Osteoblast (primary cell): Measurements from ENCODE around the gene CIART. TPM values are rescaled to one million over a fixed set of nuclear protein-coding genes. Genes with fewer than 3 reads are reported as not detected.

Experiments used
- DNase-seq: peaks from one replicate; pipeline ENCODE4 v3.0.0; 2011; ENCODE audit warnings: low spot score, mixed read lengths; ENCODE audit not compliant: insufficient read length; ENCODE audit errors: missing footprints
- H2AFZ ChIP-seq: 2 replicates; pipeline ENCODE4 v1.6.0; 2011; ENCODE audit warnings: mild to moderate bottlenecking, low read length
- H3K27ac ChIP-seq: 2 replicates; pipeline ENCODE4 v1.5.1; 2011; ENCODE audit warnings: mild to moderate bottlenecking, low read depth, low read length, moderate library complexity
- H3K27me3 ChIP-seq: 2 replicates; pipeline ENCODE4 v1.6.0; 2012; ENCODE audit warnings: mild to moderate bottlenecking, control low read depth, inconsistent platforms, low read length, moderate library complexity; ENCODE audit not compliant: insufficient read depth
- H3K36me3 ChIP-seq: 2 replicates; pipeline ENCODE4 v1.5.1; 2011; ENCODE audit warnings: mild to moderate bottlenecking, low read length, control low read depth, moderate library complexity; ENCODE audit not compliant: insufficient read depth
- H3K4me1 ChIP-seq: 2 replicates; pipeline ENCODE4 v1.5.1; 2011; ENCODE audit warnings: mild to moderate bottlenecking, low read length, control low read depth, moderate library complexity; ENCODE audit not compliant: insufficient read depth
- H3K4me2 ChIP-seq: 2 replicates; pipeline ENCODE4 v1.6.0; 2011; ENCODE audit warnings: mild to moderate bottlenecking, low read length; ENCODE audit not compliant: insufficient read depth
- H3K4me3 ChIP-seq: fragments of 200-600 bp; sonication (generic); 3 replicates; pipeline ENCODE4 v1.5.1; 2012; ENCODE audit warnings: mild to moderate bottlenecking, low read length, inconsistent platforms; ENCODE audit not compliant: insufficient read depth
- H3K79me2 ChIP-seq: 2 replicates; pipeline ENCODE4 v1.6.0; 2012; ENCODE audit warnings: mild to moderate bottlenecking, low read length, control low read depth, inconsistent platforms; ENCODE audit not compliant: insufficient read depth
- H3K9me3 ChIP-seq: 2 replicates; pipeline ENCODE4 v1.5.1; 2011; ENCODE audit warnings: low read depth, low read length, control low read depth
- H4K20me1 ChIP-seq: 2 replicates; pipeline ENCODE4 v1.6.0; 2012; ENCODE audit warnings: mild to moderate bottlenecking, low read length, control low read depth; ENCODE audit not compliant: insufficient read depth
- CTCF ChIP-seq: IDR thresholded peaks from 2 replicates; pipeline ENCODE4 v1.5.1; 2011; ENCODE audit warnings: mild to moderate bottlenecking, low read depth, low read length, moderate library complexity; ENCODE audit errors: extremely low read depth
- total RNA-seq: library from RNA; depleted of rRNA; stranded (reverse); fragments of >200 nt; gene quantifications from 2 replicates; pipeline ENCODE4 v1.2.3, GENCODE V29; 2012

CIART gene
- total RNA-seq, 1 donor: 16.3 TPM

- no peaks in the 10 kb centered on the region for H4K20me1 ChIP-seq
- peak within 1 kb of the TSS; percentile 79 for H3K4me2 ChIP-seq
- H3K9me3 ChIP-seq: no peaks in the 10 kb centered on the region
- peak within 1 kb of the TSS; percentile 40 for H3K4me3 ChIP-seq
- peaks cover 17% of the 10 kb centered on the region for H3K4me1 ChIP-seq
- no peaks in the 10 kb centered on the region for H3K79me2 ChIP-seq
- no peak for TF ChIP-seq CTCF
- no peak within 1 kb of the TSS for H3K27ac ChIP-seq
- H2AFZ ChIP-seq: peak within 1 kb of the TSS; percentile 77
- peaks cover 30% of the 10 kb centered on the region for H3K27me3 ChIP-seq
- peak; percentile 69 for DNase-seq
- no peaks in the 10 kb centered on the region for H3K36me3 ChIP-seq
These were observed 24.4 kb upstream of the CIART start, which contains the start of gene CA14 for GRCh38 chr1:150257624-150258585. TSS of gene CA14 (plus strand) at chr1:150257774. CDS start at chr1:150258129, 355 bp downstream.

- Histone ChIP-seq H3K4me2 (no peak overlapping the region), H3K36me3 (no peaks in the 10 kb centered on the region), H3K79me2 (no peaks in the 10 kb centered on the region), H3K27ac (no peak overlapping the region), H3K4me1 (peaks cover 17% of the 10 kb centered on the region), H2AFZ (no peak overlapping the region), H3K9me3 (no peaks in the 10 kb centered on the region), H3K27me3 (peaks cover 30% of the 10 kb centered on the region), H4K20me1 (no peaks in the 10 kb centered on the region), H3K4me3 (no peak overlapping the region)
- DNase-seq: peak; percentile 67
- TF ChIP-seq CTCF: no peak
These were observed 23.1 kb upstream of the CIART start for GRCh38 chr1:150259217-150259616.

- H3K4me2 ChIP-seq: no peak overlapping the region
These were observed 22.3 kb upstream of the CIART start for GRCh38 chr1:150259758-150260669.

More at GRCh38 chr1:150259758-150260669, 22.3 kb upstream of the CIART start:
- H3K27ac ChIP-seq: no peak overlapping the region
- H3K4me1 ChIP-seq: peaks cover 17% of the 10 kb centered on the region
- H2AFZ ChIP-seq: peak overlapping the region; percentile 24
- no peak overlapping the region for H3K4me3 ChIP-seq
- no peaks in the 10 kb centered on the region for H4K20me1 ChIP-seq
- no peak for TF ChIP-seq CTCF
- H3K9me3 ChIP-seq: no peaks in the 10 kb centered on the region
- peaks cover 1% of the 10 kb centered on the region for H3K36me3 ChIP-seq
- no peaks in the 10 kb centered on the region for H3K79me2 ChIP-seq
- peak; percentile 26 for DNase-seq
- H3K27me3 ChIP-seq: peaks cover 30% of the 10 kb centered on the region
